PC-9 (cell line): ENCODE results near the gene ITGB5. TPM values are rescaled to one million over a fixed set of nuclear protein-coding genes. Genes with fewer than 3 reads are reported as not detected.
A peak's percentile ranks its signal among the peaks of the same experiment; 100 is the strongest.

Experiments used
- BruUV-seq: library from RNA; stranded (reverse); fragments of 400-500 nt; replicated peaks from 2 replicates; lab custom pipeline; 2021; lab: Mats Ljungman, UMichigan
- CTCF ChIA-PET: fragments of 300-600 bp; sonication (Branson Sonifier 250); formaldehyde crosslinking; loops from one replicate; lab custom pipeline; 2022; ENCODE audit warnings: antibody characterized with exemption; lab: Charles Lee
- POLR2A ChIA-PET: fragments of 300-600 bp; sonication (Branson Sonifier 250); formaldehyde crosslinking; loops from one replicate; lab custom pipeline; 2022; ENCODE audit warnings: antibody characterized with exemption; ENCODE audit not compliant: unreplicated experiment; lab: Charles Lee
- DNase-seq, 2 experiments: peaks; one replicate each; pipeline versions ENCODE4 v3.0.0 to v3.0.0-alpha.2; 2015 to 2022; ENCODE audit warnings: mixed read lengths in 1 of 2
- H2AFZ ChIP-seq: fragments of 200-600 bp; sonication (generic); 2 replicates; pipeline ENCODE4 v1.8.1; 2017; ENCODE audit warnings: antibody characterized with exemption
- H3F3A ChIP-seq: fragments of 200-600 bp; sonication (generic); 2 replicates; pipeline ENCODE4 v1.8.1; 2017; ENCODE audit warnings: antibody characterized with exemption, mild to moderate bottlenecking, low read depth; ENCODE audit not compliant: insufficient read depth
- H3K27ac ChIP-seq: fragments of 200-600 bp; sonication (generic); 2 replicates; pipeline ENCODE4 v1.6.1; 2016; ENCODE audit warnings: mixed run types
- H3K27me3 ChIP-seq: fragments of 200-600 bp; sonication (generic); 2 replicates; pipeline ENCODE4 v1.6.1; 2016; ENCODE audit warnings: low read depth, mixed run types; ENCODE audit not compliant: insufficient read depth
- H3K36me3 ChIP-seq: fragments of 200-600 bp; sonication (generic); 2 replicates; pipeline ENCODE4 v1.6.1; 2016; ENCODE audit warnings: low read depth, mixed run types
- H3K4me1 ChIP-seq: fragments of 200-600 bp; sonication (generic); replicated peaks from 2 replicates; pipeline ENCODE4 v1.6.1; 2016; ENCODE audit warnings: mixed run types; ENCODE audit not compliant: insufficient read depth
- H3K4me2 ChIP-seq: fragments of 200-600 bp; sonication (generic); 2 replicates; pipeline ENCODE4 v1.6.1; 2017; ENCODE audit warnings: mixed run types
- H3K4me3 ChIP-seq: fragments of 200-600 bp; sonication (generic); 2 replicates; pipeline ENCODE4 v1.6.1; 2016; ENCODE audit warnings: mixed run types
- H3K79me2 ChIP-seq: fragments of 200-600 bp; sonication (generic); 2 replicates; pipeline ENCODE4 v1.6.1; 2017; ENCODE audit warnings: low read depth, mixed run types
- H3K9me2 ChIP-seq: fragments of 200-600 bp; sonication (generic); 2 replicates; pipeline ENCODE4 v1.8.1; 2017; ENCODE audit warnings: mild to moderate bottlenecking; ENCODE audit not compliant: insufficient read depth
- H3K9me3 ChIP-seq: fragments of 200-600 bp; sonication (generic); 2 replicates; pipeline ENCODE4 v1.8.1; 2016; ENCODE audit warnings: low read depth; ENCODE audit not compliant: insufficient read depth
- H4K20me1 ChIP-seq: fragments of 200-600 bp; sonication (generic); 2 replicates; pipeline ENCODE4 v1.8.1; 2017; ENCODE audit not compliant: insufficient read depth
- CTCF ChIP-seq: fragments of 200-600 bp; sonication (generic); conservative IDR thresholded peaks from 2 replicates; pipeline ENCODE4 v1.6.1; 2017; ENCODE audit warnings: mixed run types, antibody characterized with exemption, mild to moderate bottlenecking, moderate library complexity
- EZH2 ChIP-seq: fragments of 200-600 bp; sonication (generic); IDR thresholded peaks from 2 replicates; pipeline ENCODE4 v1.8.0; 2017; ENCODE audit warnings: antibody characterized with exemption, low read depth
- intact Hi-C: fragments of 100-400 bp; cut with micrococcal nuclease; formaldehyde crosslinking; loops from one replicate; pipeline ENCODE4 v1.10.0; 2022; ENCODE audit not compliant: unreplicated experiment
- total RNA-seq: library from RNA; stranded (reverse); gene quantifications from 2 replicates; pipeline ENCODE4 v1.2.3, GENCODE V29; 2021

The ITGB5 gene
- total RNA-seq, 1 experiment from 2014 or later = 226 TPM

- CTCF ChIA-PET = no interaction called here
- H3K36me3 ChIP-seq = no peaks in the 10 kb centered on the region
- no peak for DNase-seq
- peaks cover 3% of the 10 kb centered on the region; the same call in 1 of the 2 replicates for H3K9me3 ChIP-seq
- no peak overlapping the region for H3K4me3 ChIP-seq
- H3K27me3 ChIP-seq = no peaks in the 10 kb centered on the region
- no peaks in the 10 kb centered on the region for H3K4me1 ChIP-seq
- intact Hi-C loops = no loop called here
- H4K20me1 ChIP-seq = no peaks in the 10 kb centered on the region
- no peak overlapping the region for H3K27ac ChIP-seq
- H3K4me2 ChIP-seq = no peak overlapping the region
- no peak for TF ChIP-seq EZH2
- TF ChIP-seq CTCF = no peak
- BruUV-seq = no TSS peak
- POLR2A ChIA-PET = no interaction called here
- H3K79me2 ChIP-seq = no peaks in the 10 kb centered on the region
- H3K9me2 ChIP-seq = no peaks in the 10 kb centered on the region
- H2AFZ ChIP-seq = no peak overlapping the region
- no peaks in the 10 kb centered on the region for H3F3A ChIP-seq
Observed at GRCh38 chr3:124935264-124935663, 48.1 kb upstream of the ITGB5 start.

- POLR2A ChIA-PET = no interaction called here
- no peaks in the 10 kb centered on the region for H3F3A ChIP-seq
- H3K9me3 ChIP-seq = peaks cover 3% of the 10 kb centered on the region; the same call in 1 of the 2 replicates
- no peaks in the 10 kb centered on the region for H3K36me3 ChIP-seq
- CTCF ChIA-PET = no interaction called here
- no peaks in the 10 kb centered on the region for H3K79me2 ChIP-seq
- BruUV-seq = no TSS peak
- no peak within 1 kb of the TSS for H3K4me3 ChIP-seq
- H3K27ac ChIP-seq = no peak within 1 kb of the TSS
- H3K27me3 ChIP-seq = no peaks in the 10 kb centered on the region
- DNase-seq = no peak
- H4K20me1 ChIP-seq = no peaks in the 10 kb centered on the region
- H3K4me1 ChIP-seq = no peaks in the 10 kb centered on the region
- intact Hi-C loops = no loop called here
- TF ChIP-seq EZH2 (no peak), CTCF (no peak)
- no peaks in the 10 kb centered on the region for H3K9me2 ChIP-seq
- H3K4me2 ChIP-seq = no peak within 1 kb of the TSS
- H2AFZ ChIP-seq = no peak within 1 kb of the TSS
Observed at GRCh38 chr3:124934577-124934976, 47.4 kb upstream of the ITGB5 start, which contains the start of gene MUC13. MUC13 (minus strand) TSS chr3:124934751; CDS start chr3:124934712, 39 bp downstream.

- no peaks in the 10 kb centered on the region for H3K9me3 ChIP-seq
- peak; percentile 39 to 64 for DNase-seq
- POLR2A ChIA-PET = interaction anchor here (0.7 kb wide), 1 partner anchor 1288 kb away, joined by 4 read pairs; no protein-coding TSS in a partner anchor
- no peaks in the 10 kb centered on the region for H3K36me3 ChIP-seq
- intact Hi-C loops = loop anchor here (1.0 to 2.0 kb wide), 3 partner anchors 58 to 657 kb away; no protein-coding TSS in a partner anchor
- no peak overlapping the region for H3K4me2 ChIP-seq
- no peaks in the 10 kb centered on the region for H3F3A ChIP-seq
- H4K20me1 ChIP-seq = no peaks in the 10 kb centered on the region
- no TSS peak for BruUV-seq
- H3K4me1 ChIP-seq = no peaks in the 10 kb centered on the region
- no peaks in the 10 kb centered on the region for H3K27me3 ChIP-seq
- H2AFZ ChIP-seq = no peak overlapping the region
- H3K4me3 ChIP-seq = no peak overlapping the region
- H3K79me2 ChIP-seq = no peaks in the 10 kb centered on the region
- peak; percentile 85 for TF ChIP-seq CTCF
- no peak for TF ChIP-seq EZH2
- H3K9me2 ChIP-seq = no peaks in the 10 kb centered on the region
- H3K27ac ChIP-seq = no peak overlapping the region
- CTCF ChIA-PET = interaction anchor here (0.5 to 0.7 kb wide), 2 partner anchors 592 to 631 kb away, joined by 3 to 5 read pairs; no protein-coding TSS in a partner anchor
Observed at GRCh38 chr3:124928333-124929202, 41.4 kb upstream of the ITGB5 start.
